Vagina (tissue), 2 donors: ENCODE measurements around the gene ADAMTS16.

Source experiments
- CTCF ChIP-seq, 3 experiments: fragments of 450-650 bp in 2 of 3; fragments of 200-600 bp in 1 of 3; sonication (generic) in 1 of 3; IDR thresholded peaks; one replicate each; pipeline ENCODE4 v1.5.1; 2017 to 2019; ENCODE audit warnings: antibody characterized with exemption in 3 of 3, mild to moderate bottlenecking in 2 of 3, moderate library complexity in 2 of 3
- POLR2AphosphoS5 ChIP-seq, 2 donors: sonication (generic); formaldehyde crosslinking; IDR thresholded peaks; one replicate each; pipeline ENCODE4 v1.9.0; 2017; ENCODE audit warnings: antibody characterized with exemption in 2 of 2, mild to moderate bottlenecking in 2 of 2, low read depth in 1 of 2; ENCODE audit not compliant: insufficient read depth in 1 of 2

GRCh38 chr5:5270958-5271785 lies 131.0 kb downstream of the ADAMTS16 start:
- TF ChIP-seq CTCF (IDR thresholded peaks at IDR 0.05) (no peak), POLR2AphosphoS5 (IDR thresholded peaks at IDR 0.05; ENCODE audit: insufficient read depth in 1 of 2, low read depth in 1 of 2) (peak; percentile 40 to 51)
